Lung (tissue), 12 donors: ENCODE data around the gene CDK14. TPM values are rescaled to one million over a fixed set of nuclear protein-coding genes. Genes with fewer than 3 reads are reported as not detected.
A peak's percentile ranks its signal among the peaks of the same experiment; 100 is the strongest.

Source experiments
- ATAC-seq: fragments of 200-7000 bp; cut with Tn5 transposase; one replicate; pipeline ENCODE4 v1.9.1; 2020; ENCODE audit warnings: moderate number of reproducible peaks; ENCODE audit not compliant: insufficient read depth, low FRiP score
- DNase-seq, 3 donors: peaks; one replicate each; pipeline ENCODE4 v3.0.0-alpha.2; 2013 to 2017
- H3K27ac ChIP-seq, 2 donors: one replicate each; pipeline ENCODE4 v1.5.1; 2013; ENCODE audit warnings: mild to moderate bottlenecking in 2 of 2, moderate library complexity in 2 of 2, control low read depth in 1 of 2, inconsistent platforms in 1 of 2, low read depth in 1 of 2, low read length in 1 of 2
- H3K27me3 ChIP-seq, 3 donors: one replicate each; pipeline ENCODE4 v1.5.1; 2013; ENCODE audit warnings: low read length in 2 of 3; ENCODE audit not compliant: control insufficient read depth in 3 of 3, insufficient read depth in 3 of 3
- H3K36me3 ChIP-seq, 4 donors: one replicate each; pipeline ENCODE4 v1.5.1; 2013; ENCODE audit warnings: low read length in 4 of 4, mild to moderate bottlenecking in 1 of 4, moderate library complexity in 1 of 4; ENCODE audit not compliant: control insufficient read depth in 4 of 4, insufficient read depth in 4 of 4
- H3K4me1 ChIP-seq, 5 donors: one replicate each; pipeline ENCODE4 v1.5.1; 2013; ENCODE audit warnings: low read length in 5 of 5, mild to moderate bottlenecking in 2 of 5, moderate library complexity in 1 of 5; ENCODE audit not compliant: control insufficient read depth in 5 of 5, insufficient read depth in 5 of 5
- H3K4me3 ChIP-seq: one replicate; pipeline ENCODE4 v1.5.1; 2013; ENCODE audit warnings: mild to moderate bottlenecking, control low read depth, moderate library complexity
- H3K9ac ChIP-seq, 2 donors: one replicate each; pipeline ENCODE4 v1.5.1; 2013; ENCODE audit warnings: low read length in 2 of 2, control low read depth in 1 of 2; ENCODE audit not compliant: insufficient read depth in 1 of 2
- H3K9me3 ChIP-seq, 4 donors: one replicate each; pipeline ENCODE4 v1.5.1; 2013; ENCODE audit warnings: low read length in 3 of 4, mild to moderate bottlenecking in 1 of 4, moderate library complexity in 1 of 4; ENCODE audit not compliant: control insufficient read depth in 4 of 4, insufficient read depth in 3 of 4
- WGBS, 2 donors: extraction: QIAGEN DNeasy Blood & Tissue Kit; methylation state at CpG; one replicate each; pipeline ENCODE4 v1.1.7; 2013; 5-methylcytosine and 5-hydroxymethylcytosine counted together
- polyA plus RNA-seq, 2 donors: library from polyadenylated mRNA; stranded (reverse); fragments of 200-250 nt; gene quantifications; one replicate each; pipeline ENCODE4 v1.2.1, GENCODE V29; 2013
- total RNA-seq, 2 donors: library from RNA; depleted of rRNA in 1 of 2; stranded (reverse); fragments of >200 nt in 1 of 2; gene quantifications; one replicate each; pipeline ENCODE4 v1.2.1, GENCODE V29; 2014 to 2021
- TF ChIP-seq, protein P1 (sequence below): IDR thresholded peaks from 2 replicates; pipeline ENCODE4 v1.5.1; 2012; ENCODE audit warnings: mild to moderate bottlenecking; ENCODE audit errors: control extremely low read depth, extremely low read depth
- donor health status: control.
- donor health status: control.
- donor health status: Bipolar disorder and iron deficiency.
- donor health status: healthy.
- donor health status: DM: yes; HTN: yes; CAD: no.

The CDK14 gene
- total and polyA plus RNA-seq, 4 donors, result 4.3 to 117 (median 18.9) TPM

GRCh38 chr7:90749774-90750173 is 153.7 kb downstream of the CDK14 start:
- TF ChIP-seq, protein P1, sequence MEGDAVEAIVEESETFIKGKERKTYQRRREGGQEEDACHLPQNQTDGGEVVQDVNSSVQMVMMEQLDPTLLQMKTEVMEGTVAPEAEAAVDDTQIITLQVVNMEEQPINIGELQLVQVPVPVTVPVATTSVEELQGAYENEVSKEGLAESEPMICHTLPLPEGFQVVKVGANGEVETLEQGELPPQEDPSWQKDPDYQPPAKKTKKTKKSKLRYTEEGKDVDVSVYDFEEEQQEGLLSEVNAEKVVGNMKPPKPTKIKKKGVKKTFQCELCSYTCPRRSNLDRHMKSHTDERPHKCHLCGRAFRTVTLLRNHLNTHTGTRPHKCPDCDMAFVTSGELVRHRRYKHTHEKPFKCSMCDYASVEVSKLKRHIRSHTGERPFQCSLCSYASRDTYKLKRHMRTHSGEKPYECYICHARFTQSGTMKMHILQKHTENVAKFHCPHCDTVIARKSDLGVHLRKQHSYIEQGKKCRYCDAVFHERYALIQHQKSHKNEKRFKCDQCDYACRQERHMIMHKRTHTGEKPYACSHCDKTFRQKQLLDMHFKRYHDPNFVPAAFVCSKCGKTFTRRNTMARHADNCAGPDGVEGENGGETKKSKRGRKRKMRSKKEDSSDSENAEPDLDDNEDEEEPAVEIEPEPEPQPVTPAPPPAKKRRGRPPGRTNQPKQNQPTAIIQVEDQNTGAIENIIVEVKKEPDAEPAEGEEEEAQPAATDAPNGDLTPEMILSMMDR, result no peak
- Histone ChIP-seq H3K27me3 (no peaks in the 10 kb centered on the region), H3K9ac (no peak overlapping the region), H3K27ac (no peak overlapping the region), H3K9me3 (no peaks in the 10 kb centered on the region), H3K4me1 (no peaks in the 10 kb centered on the region), H3K36me3 (peaks cover 0 to 3% (median 0%) of the 10 kb centered on the region in 4 donors), H3K4me3 (no peak overlapping the region)
- DNase-seq (peak in 2 of 3 donors; percentile 62 to 82), ATAC-seq (no peak)
- 65 to 75% methylated on average over 1 of the region's 1 CpG for WGBS, 2 donors

GRCh38 chr7:90751595-90751994 is 155.5 kb downstream of the CDK14 start:
- WGBS, 2 donors, result 92 to 100% methylated on average over 1 of the region's 1 CpG
- no peak overlapping the region for H3K9ac ChIP-seq
- no peak for ATAC-seq
- no peak for DNase-seq
- peaks cover 0 to 3% (median 0%) of the 10 kb centered on the region in 4 donors for H3K36me3 ChIP-seq
- no peak overlapping the region for H3K27ac ChIP-seq
- no peak overlapping the region for H3K4me3 ChIP-seq
- no peaks in the 10 kb centered on the region for H3K4me1 ChIP-seq
- H3K27me3 ChIP-seq, result no peaks in the 10 kb centered on the region
- TF ChIP-seq, protein P1, result no peak
- no peaks in the 10 kb centered on the region for H3K9me3 ChIP-seq

- WGBS, 2 donors, result 94 to 95% methylated on average over 1 of the region's 1 CpG
- TF ChIP-seq, protein P1, result no peak
Measured at GRCh38 chr7:90752051-90752450, 155.9 kb downstream of the CDK14 start.

GRCh38 chr7:90755041-90755440 is 158.9 kb downstream of the CDK14 start:
- TF ChIP-seq, protein P1, result no peak
- Histone ChIP-seq H3K27me3 (no peaks in the 10 kb centered on the region), H3K36me3 (no peaks in the 10 kb centered on the region), H3K27ac (no peak overlapping the region), H3K9ac (no peak overlapping the region), H3K9me3 (no peaks in the 10 kb centered on the region), H3K4me3 (no peak overlapping the region), H3K4me1 (peaks cover 1 to 11% (median 7%) of the 10 kb centered on the region in 5 donors)
- 87 to 89% methylated on average over 3 of the region's 3 CpGs for WGBS, 2 donors
- DNase-seq (no peak), ATAC-seq (no peak)

More at GRCh38 chr7:90752051-90752450, 155.9 kb downstream of the CDK14 start:
- Histone ChIP-seq H3K27me3 (no peaks in the 10 kb centered on the region), H3K9ac (no peak overlapping the region), H3K36me3 (peaks cover 0 to 3% (median 0%) of the 10 kb centered on the region in 4 donors), H3K27ac (no peak overlapping the region), H3K4me3 (no peak overlapping the region), H3K4me1 (no peaks in the 10 kb centered on the region), H3K9me3 (no peaks in the 10 kb centered on the region)
- ATAC-seq (no peak), DNase-seq (no peak)
